A673 (cell line): ENCODE measurements around the gene ABCA7. TPM values are rescaled to one million over a fixed set of nuclear protein-coding genes. Genes with fewer than 3 reads are reported as not detected.

Experiments used
- BruUV-seq: library from RNA; stranded (reverse); fragments of 400-500 nt; replicated peaks from 2 replicates; lab custom pipeline; 2021; lab: Mats Ljungman, UMichigan
- CTCF ChIA-PET: fragments of 300-600 bp; sonication (Branson Sonifier 250); formaldehyde crosslinking; loops from one replicate; lab custom pipeline; 2022; ENCODE audit warnings: antibody characterized with exemption; lab: Charles Lee
- POLR2A ChIA-PET: fragments of 300-600 bp; sonication (Branson Sonifier 250); formaldehyde crosslinking; loops from one replicate; lab custom pipeline; 2022; ENCODE audit warnings: antibody characterized with exemption; ENCODE audit not compliant: low non-redundant PET; lab: Charles Lee
- DNase-seq: peaks from one replicate; pipeline ENCODE4 v3.0.0-alpha.2; 2015; ENCODE audit warnings: low spot score
- H3K27ac ChIP-seq: fragments of 200-600 bp; sonication (generic); 2 replicates; pipeline ENCODE4 v1.5.1; 2016; ENCODE audit warnings: mixed run types, low read depth, mild to moderate bottlenecking, mixed read lengths, antibody characterized with exemption, low read length; ENCODE audit not compliant: poor library complexity, severe bottlenecking
- H3K27me3 ChIP-seq: fragments of 200-600 bp; sonication (generic); replicated peaks from 2 replicates; pipeline ENCODE4 v1.6.1; 2017; ENCODE audit warnings: mixed run types, low read depth, mild to moderate bottlenecking, mixed read lengths, antibody characterized with exemption, low read length; ENCODE audit not compliant: insufficient read depth, poor library complexity
- H3K36me3 ChIP-seq: fragments of 200-600 bp; sonication (generic); 2 replicates; pipeline ENCODE4 v1.6.1; 2016; ENCODE audit warnings: mixed run types, mild to moderate bottlenecking, mixed read lengths, antibody characterized with exemption, low read length; ENCODE audit not compliant: insufficient read depth, poor library complexity, severe bottlenecking
- H3K4me1 ChIP-seq: fragments of 200-600 bp; sonication (generic); 2 replicates; pipeline ENCODE4 v1.6.1; 2017; ENCODE audit warnings: mixed run types, mild to moderate bottlenecking, mixed read lengths, antibody characterized with exemption, low read length; ENCODE audit not compliant: insufficient read depth, poor library complexity, severe bottlenecking
- H3K4me3 ChIP-seq: fragments of 200-600 bp; sonication (generic); 2 replicates; pipeline ENCODE4 v1.5.1; 2016; ENCODE audit warnings: low read depth, mixed run types, mild to moderate bottlenecking, mixed read lengths, low read length; ENCODE audit not compliant: poor library complexity, severe bottlenecking
- H3K9me3 ChIP-seq: fragments of 200-600 bp; sonication (generic); 2 replicates; pipeline ENCODE4 v1.6.1; 2016; ENCODE audit warnings: mixed run types, low read depth, mild to moderate bottlenecking, mixed read lengths, antibody characterized with exemption, low read length; ENCODE audit not compliant: poor library complexity, severe bottlenecking
- EZH2 ChIP-seq: fragments of 200-600 bp; sonication (generic); IDR thresholded peaks from 2 replicates; pipeline ENCODE4 v1.6.1; 2017; ENCODE audit warnings: borderline replicate concordance, low read depth, mild to moderate bottlenecking, mixed read lengths, antibody characterized with exemption, low read length; ENCODE audit not compliant: poor library complexity, severe bottlenecking
- intact Hi-C: fragments of 100-400 bp; cut with micrococcal nuclease; formaldehyde crosslinking; loops from one replicate; pipeline ENCODE4 v1.10.0; 2022; ENCODE audit not compliant: unreplicated experiment
- total RNA-seq: library from RNA; stranded (reverse); gene quantifications from 2 replicates; pipeline ENCODE4 v1.2.3, GENCODE V29; 2021
- TF ChIP-seq, protein P1 (sequence below): fragments of 300-800, 200-600 bp; sonication (generic); conservative IDR thresholded peaks from 2 replicates; pipeline ENCODE4 v1.5.1; 2017; ENCODE audit warnings: low read depth, mild to moderate bottlenecking, antibody characterized with exemption, low read length, moderate library complexity, mixed read lengths

Gene ABCA7
- total RNA-seq, 1 experiment from 2014 or later = 12.0 TPM

DNA sequence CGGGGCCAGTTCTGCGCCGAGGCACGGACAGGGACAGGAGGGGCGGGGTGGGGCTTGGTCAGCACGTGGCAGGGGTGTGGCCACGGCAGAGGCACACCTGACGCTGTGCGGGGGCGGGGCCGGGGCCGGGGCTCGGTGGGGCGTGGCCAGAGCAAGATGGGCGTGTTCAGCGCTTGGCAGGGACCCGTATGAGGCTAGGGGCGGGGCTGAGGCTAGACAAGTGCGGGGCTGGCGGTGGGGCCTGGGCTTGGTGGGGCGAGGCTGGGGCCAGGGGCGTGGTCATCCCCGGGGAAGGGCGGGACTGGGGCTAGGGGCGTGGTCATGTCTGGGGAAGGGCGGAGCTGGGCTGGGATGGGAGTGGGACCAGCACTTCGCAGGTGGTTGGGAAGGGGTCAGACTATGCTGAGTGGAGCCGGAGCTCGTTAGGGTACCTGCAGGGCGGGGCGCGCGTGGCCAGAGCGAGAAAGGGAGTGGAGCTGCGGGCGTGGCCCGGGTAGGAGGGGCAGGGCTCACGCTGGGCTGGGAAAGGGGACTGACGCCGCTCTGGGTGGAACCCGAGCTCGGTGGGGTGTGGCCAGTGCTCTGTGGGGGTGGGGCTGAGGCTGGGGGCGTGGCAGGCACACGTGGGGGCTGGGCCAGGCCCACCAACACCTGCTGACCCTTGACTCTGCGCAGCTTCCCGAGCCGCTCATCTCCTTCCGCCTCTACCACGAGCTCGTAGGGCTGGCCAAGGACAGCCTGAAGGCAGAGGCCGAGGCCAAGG is 42.4 kb downstream of the ABCA7 start:
- TF ChIP-seq, protein P1, sequence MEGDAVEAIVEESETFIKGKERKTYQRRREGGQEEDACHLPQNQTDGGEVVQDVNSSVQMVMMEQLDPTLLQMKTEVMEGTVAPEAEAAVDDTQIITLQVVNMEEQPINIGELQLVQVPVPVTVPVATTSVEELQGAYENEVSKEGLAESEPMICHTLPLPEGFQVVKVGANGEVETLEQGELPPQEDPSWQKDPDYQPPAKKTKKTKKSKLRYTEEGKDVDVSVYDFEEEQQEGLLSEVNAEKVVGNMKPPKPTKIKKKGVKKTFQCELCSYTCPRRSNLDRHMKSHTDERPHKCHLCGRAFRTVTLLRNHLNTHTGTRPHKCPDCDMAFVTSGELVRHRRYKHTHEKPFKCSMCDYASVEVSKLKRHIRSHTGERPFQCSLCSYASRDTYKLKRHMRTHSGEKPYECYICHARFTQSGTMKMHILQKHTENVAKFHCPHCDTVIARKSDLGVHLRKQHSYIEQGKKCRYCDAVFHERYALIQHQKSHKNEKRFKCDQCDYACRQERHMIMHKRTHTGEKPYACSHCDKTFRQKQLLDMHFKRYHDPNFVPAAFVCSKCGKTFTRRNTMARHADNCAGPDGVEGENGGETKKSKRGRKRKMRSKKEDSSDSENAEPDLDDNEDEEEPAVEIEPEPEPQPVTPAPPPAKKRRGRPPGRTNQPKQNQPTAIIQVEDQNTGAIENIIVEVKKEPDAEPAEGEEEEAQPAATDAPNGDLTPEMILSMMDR = no peak
- TF ChIP-seq EZH2 = no peak
- intact Hi-C loops = no loop called here
- Histone ChIP-seq H3K4me1 (peaks cover 11% of the 10 kb centered on the region), H3K36me3 (no peaks in the 10 kb centered on the region), H3K9me3 (no peaks in the 10 kb centered on the region), H3K27me3 (no peaks in the 10 kb centered on the region), H3K27ac (no peak overlapping the region), H3K4me3 (no peak overlapping the region)
- DNase-seq = peak; percentile 85
- ChIA-PET POLR2A (no interaction called here), CTCF (interaction anchor here (0.6 kb wide), 2 partner anchors 38 to 109 kb away, joined by 7 to 12 read pairs; no protein-coding TSS in a partner anchor)
- no TSS peak for BruUV-seq

DNA sequence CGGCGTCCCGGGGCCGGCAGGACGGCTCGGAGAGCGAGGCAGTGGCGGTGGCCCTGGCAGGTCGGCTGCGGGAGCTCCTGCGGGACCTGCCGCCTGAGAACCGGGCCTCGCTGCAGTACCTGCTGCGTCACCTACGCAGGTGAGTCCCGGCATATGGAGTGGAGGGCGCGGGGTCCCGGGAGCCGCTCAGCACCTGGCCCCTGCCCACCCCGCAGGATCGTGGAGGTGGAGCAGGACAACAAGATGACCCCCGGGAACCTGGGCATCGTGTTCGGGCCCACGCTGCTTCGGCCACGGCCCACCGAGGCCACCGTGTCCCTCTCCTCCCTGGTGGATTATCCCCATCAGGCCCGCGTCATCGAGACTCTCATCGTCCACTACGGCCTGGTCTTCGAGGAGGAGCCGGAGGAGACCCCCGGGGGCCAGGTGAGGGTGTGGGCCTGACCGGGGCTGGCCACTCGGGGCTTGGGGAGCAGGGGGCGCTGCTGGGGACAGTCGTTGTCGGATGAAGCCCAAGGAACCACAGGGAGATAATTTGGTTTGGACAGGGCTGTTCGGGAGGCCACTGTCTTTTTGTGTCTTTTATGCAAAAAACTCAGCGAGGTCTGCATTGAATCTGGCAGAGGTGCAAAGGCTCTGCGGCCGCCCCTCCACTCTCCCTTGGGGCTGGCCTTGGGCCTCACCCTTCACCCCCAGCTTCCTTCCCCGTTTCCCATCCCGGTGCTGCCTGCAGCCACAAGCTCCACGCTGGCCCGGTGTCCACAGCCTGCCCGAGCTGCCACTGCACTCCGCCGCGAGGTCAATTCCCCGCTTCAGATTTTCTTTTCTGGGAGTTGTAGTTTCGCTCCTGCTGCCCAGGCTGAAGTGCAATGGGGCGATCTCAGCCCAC is 43.3 kb downstream of the ABCA7 start:
- ChIA-PET CTCF (no interaction called here), POLR2A (no interaction called here)
- Histone ChIP-seq H3K27me3 (no peaks in the 10 kb centered on the region), H3K36me3 (peaks cover 6% of the 10 kb centered on the region), H3K9me3 (no peaks in the 10 kb centered on the region), H3K4me3 (no peak overlapping the region), H3K4me1 (peaks cover 11% of the 10 kb centered on the region), H3K27ac (no peak overlapping the region)
- no TSS peak for BruUV-seq
- no peak for DNase-seq
- no peak for TF ChIP-seq EZH2
- TF ChIP-seq, protein P1 = no peak
- intact Hi-C loops = no loop called here

DNA sequence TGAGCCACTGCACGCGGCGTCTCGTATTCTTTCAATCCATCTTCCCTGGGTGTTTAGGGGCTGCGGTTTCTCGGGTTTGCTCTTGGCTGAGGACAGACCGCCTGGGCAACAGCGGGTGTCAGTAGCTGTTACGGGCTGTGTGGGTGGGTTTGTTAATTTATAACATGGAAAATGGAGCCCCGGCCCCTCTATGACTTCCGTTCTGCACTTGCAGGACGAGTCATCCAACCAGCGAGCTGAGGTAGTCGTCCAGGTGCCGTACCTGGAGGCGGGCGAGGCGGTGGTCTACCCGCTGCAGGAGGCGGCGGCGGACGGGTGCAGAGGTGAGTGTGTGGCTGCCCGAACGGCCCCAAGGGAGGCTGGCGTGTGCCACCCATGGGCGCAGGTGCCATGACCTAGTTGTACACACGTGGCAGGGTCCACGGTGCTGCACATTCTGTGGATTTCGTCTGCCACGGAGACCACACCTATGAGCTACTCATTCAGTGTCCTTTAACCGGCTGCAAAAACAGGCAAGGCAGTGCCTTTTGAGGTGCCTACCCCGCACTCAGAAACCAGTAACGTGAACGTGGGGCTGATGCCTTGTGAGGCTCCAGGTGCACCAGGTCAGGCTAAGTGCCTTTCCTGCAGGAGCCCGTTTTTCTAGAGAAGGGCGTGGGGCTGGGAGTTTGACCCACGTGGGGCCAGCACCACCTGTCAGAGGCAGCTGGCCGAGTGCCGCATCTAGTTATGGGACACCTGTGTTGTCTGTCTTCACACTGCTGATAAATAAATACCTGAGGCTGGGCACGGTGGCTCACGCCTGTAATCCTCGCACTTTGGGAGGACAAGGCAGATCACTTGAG is 44.3 kb downstream of the ABCA7 start:
- Histone ChIP-seq H3K27me3 (no peaks in the 10 kb centered on the region), H3K9me3 (no peaks in the 10 kb centered on the region), H3K27ac (no peak overlapping the region), H3K4me1 (peaks cover 11% of the 10 kb centered on the region), H3K4me3 (no peak overlapping the region), H3K36me3 (peaks cover 17% of the 10 kb centered on the region)
- intact Hi-C loops = no loop called here
- TF ChIP-seq EZH2 = no peak
- TF ChIP-seq, protein P1 = no peak
- no peak for DNase-seq
- POLR2A ChIA-PET = no interaction called here
- no TSS peak for BruUV-seq
- CTCF ChIA-PET = no interaction called here
